HEK293T (cell line): Measurements from ENCODE around the gene ANK3.

Experiments
- BHLHE40 ChIP-seq: fragments of 450-650 bp; IDR thresholded peaks from 2 replicates; pipeline ENCODE4 v1.6.1; 2016; ENCODE audit warnings: mild to moderate bottlenecking, moderate library complexity, borderline replicate concordance
- PKNOX1 ChIP-seq: fragments of 450-650 bp; IDR thresholded peaks from 2 replicates; pipeline ENCODE4 v1.6.1; 2016
- TARDBP ChIP-seq: fragments of 450-650 bp; IDR thresholded peaks from 2 replicates; pipeline ENCODE4 v1.6.1; 2016

GRCh38 chr10:60139290-60139689, 250.4 kb downstream of the ANK3 start:
- TF ChIP-seq BHLHE40, result no peak
- no peak for TF ChIP-seq TARDBP
- TF ChIP-seq PKNOX1, result no peak
